Suprapubic skin (tissue), 4 donors: ENCODE results near the gene SCYGR2. TPM values are rescaled to one million over a fixed set of nuclear protein-coding genes. Genes with fewer than 3 reads are reported as not detected.

Experiments used
- DNase-seq, 2 donors: peaks; one replicate each; pipeline ENCODE4 v3.0.0-alpha.2; 2019; ENCODE audit warnings: low spot score in 2 of 2
- H3K27ac ChIP-seq: fragments of 200-600 bp; sonication (generic); one replicate; pipeline ENCODE4 v1.5.1; 2019
- H3K27me3 ChIP-seq: fragments of 200-600 bp; sonication (generic); one replicate; pipeline ENCODE4 v1.5.1; 2019
- H3K36me3 ChIP-seq: fragments of 200-600 bp; sonication (generic); one replicate; pipeline ENCODE4 v1.5.1; 2019
- H3K4me1 ChIP-seq: fragments of 200-600 bp; sonication (generic); one replicate; pipeline ENCODE4 v1.5.1; 2019
- H3K4me3 ChIP-seq: fragments of 200-600 bp; sonication (generic); one replicate; pipeline ENCODE4 v1.5.1; 2019; ENCODE audit warnings: mild to moderate bottlenecking
- H3K9me3 ChIP-seq: fragments of 200-600 bp; sonication (generic); one replicate; pipeline ENCODE4 v1.5.1; 2019
- EP300 ChIP-seq: sonication (generic); formaldehyde crosslinking; IDR thresholded peaks from one replicate; pipeline ENCODE4 v1.6.1; 2017; ENCODE audit warnings: antibody characterized with exemption
- POLR2A ChIP-seq, 2 donors: fragments of 450-650 bp; IDR thresholded peaks; one replicate each; pipeline ENCODE4 v1.6.1; 2017; ENCODE audit warnings: antibody characterized with exemption in 2 of 2, mild to moderate bottlenecking in 2 of 2, moderate library complexity in 2 of 2
- POLR2AphosphoS5 ChIP-seq, 3 donors: sonication (generic); formaldehyde crosslinking; IDR thresholded peaks; one replicate each; pipeline ENCODE4 v1.6.1; 2017; ENCODE audit warnings: antibody characterized with exemption in 3 of 3
- WGBS: methylation state at CpG from one replicate; pipeline ENCODE4 v1.1.5; 2018; 5-methylcytosine and 5-hydroxymethylcytosine counted together
- total RNA-seq, 4 donors: library from RNA; depleted of rRNA; stranded (reverse); fragments of >200 nt; gene quantifications; one replicate each; pipeline ENCODE4 v1.1.0, GENCODE V29; 2016
- TF ChIP-seq, protein P1 (sequence below), 2 donors: fragments of 200-600 bp in 1 of 2; fragments of 450-650 bp in 1 of 2; sonication (generic) in 1 of 2; IDR thresholded peaks; one replicate each; pipeline ENCODE4 v1.5.1; 2016 to 2019; ENCODE audit warnings: antibody characterized with exemption in 2 of 2, mild to moderate bottlenecking in 1 of 2, moderate library complexity in 1 of 2

The SCYGR2 gene
- total RNA-seq, 4 donors from 2014 or later: 15.5 TPM; not detected in 3

DNA sequence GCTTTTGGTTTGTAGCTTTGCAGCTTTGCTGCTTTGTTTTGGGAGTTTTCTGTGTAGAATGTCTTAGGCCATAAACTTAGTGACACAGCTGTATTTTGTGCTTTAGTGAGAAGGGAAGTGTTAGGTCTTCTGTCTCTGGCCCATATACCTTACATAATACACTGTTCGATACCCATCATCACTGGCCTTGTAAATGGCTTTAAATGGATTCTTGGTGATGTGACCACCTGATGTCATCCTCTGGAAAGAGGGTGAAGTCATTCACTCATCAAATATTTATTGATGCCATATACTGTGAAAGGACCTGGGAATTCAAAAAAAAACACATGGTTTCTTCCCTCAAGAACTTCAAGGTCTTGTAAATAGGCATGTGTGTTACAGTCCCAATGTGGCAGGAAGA, 18.9 kb upstream of the SCYGR2 start:
- 100% methylated on average over 1 of the region's 1 CpG for WGBS
- DNase-seq: no peak
- Histone ChIP-seq H3K4me3 (no peak overlapping the region), H3K4me1 (no peaks in the 10 kb centered on the region), H3K9me3 (peaks cover 17% of the 10 kb centered on the region), H3K27ac (no peak overlapping the region), H3K36me3 (no peaks in the 10 kb centered on the region), H3K27me3 (no peaks in the 10 kb centered on the region)
- TF ChIP-seq EP300 (no peak), POLR2A (IDR thresholded peaks at IDR 0.05) (no peak), POLR2AphosphoS5 (IDR thresholded peaks at IDR 0.05) (no peak)
- TF ChIP-seq, protein P1, sequence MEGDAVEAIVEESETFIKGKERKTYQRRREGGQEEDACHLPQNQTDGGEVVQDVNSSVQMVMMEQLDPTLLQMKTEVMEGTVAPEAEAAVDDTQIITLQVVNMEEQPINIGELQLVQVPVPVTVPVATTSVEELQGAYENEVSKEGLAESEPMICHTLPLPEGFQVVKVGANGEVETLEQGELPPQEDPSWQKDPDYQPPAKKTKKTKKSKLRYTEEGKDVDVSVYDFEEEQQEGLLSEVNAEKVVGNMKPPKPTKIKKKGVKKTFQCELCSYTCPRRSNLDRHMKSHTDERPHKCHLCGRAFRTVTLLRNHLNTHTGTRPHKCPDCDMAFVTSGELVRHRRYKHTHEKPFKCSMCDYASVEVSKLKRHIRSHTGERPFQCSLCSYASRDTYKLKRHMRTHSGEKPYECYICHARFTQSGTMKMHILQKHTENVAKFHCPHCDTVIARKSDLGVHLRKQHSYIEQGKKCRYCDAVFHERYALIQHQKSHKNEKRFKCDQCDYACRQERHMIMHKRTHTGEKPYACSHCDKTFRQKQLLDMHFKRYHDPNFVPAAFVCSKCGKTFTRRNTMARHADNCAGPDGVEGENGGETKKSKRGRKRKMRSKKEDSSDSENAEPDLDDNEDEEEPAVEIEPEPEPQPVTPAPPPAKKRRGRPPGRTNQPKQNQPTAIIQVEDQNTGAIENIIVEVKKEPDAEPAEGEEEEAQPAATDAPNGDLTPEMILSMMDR (IDR thresholded peaks at IDR 0.05): no peak

DNA sequence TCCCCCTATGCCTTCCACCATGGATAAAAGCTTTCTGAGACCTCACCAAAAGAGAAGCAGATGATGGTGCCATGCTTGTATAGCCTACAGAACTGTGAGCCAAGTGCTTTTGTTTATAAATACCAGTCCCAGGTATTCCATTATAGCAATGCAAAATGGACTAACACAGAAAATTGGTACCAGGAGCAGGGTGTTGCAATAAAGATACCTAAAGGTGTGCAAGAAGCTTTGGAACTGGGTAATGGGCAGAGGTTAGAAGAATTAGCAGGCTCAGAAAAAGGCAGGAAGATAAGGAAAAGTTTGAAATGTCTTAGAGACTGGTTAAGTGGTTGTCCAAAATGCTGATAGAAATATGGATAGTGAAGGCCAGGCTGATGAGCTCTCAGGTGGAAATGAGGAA, 16.3 kb upstream of the SCYGR2 start:
- no peak overlapping the region for H3K27ac ChIP-seq
- no peaks in the 10 kb centered on the region for H3K27me3 ChIP-seq
- H3K36me3 ChIP-seq: no peaks in the 10 kb centered on the region
- DNase-seq: no peak
- no peaks in the 10 kb centered on the region for H3K4me1 ChIP-seq
- TF ChIP-seq, protein P1 (IDR thresholded peaks at IDR 0.05): no peak
- TF ChIP-seq EP300 (no peak), POLR2AphosphoS5 (IDR thresholded peaks at IDR 0.05) (no peak), POLR2A (IDR thresholded peaks at IDR 0.05) (no peak)
- H3K9me3 ChIP-seq: peaks cover 17% of the 10 kb centered on the region
- no peak overlapping the region for H3K4me3 ChIP-seq

DNA sequence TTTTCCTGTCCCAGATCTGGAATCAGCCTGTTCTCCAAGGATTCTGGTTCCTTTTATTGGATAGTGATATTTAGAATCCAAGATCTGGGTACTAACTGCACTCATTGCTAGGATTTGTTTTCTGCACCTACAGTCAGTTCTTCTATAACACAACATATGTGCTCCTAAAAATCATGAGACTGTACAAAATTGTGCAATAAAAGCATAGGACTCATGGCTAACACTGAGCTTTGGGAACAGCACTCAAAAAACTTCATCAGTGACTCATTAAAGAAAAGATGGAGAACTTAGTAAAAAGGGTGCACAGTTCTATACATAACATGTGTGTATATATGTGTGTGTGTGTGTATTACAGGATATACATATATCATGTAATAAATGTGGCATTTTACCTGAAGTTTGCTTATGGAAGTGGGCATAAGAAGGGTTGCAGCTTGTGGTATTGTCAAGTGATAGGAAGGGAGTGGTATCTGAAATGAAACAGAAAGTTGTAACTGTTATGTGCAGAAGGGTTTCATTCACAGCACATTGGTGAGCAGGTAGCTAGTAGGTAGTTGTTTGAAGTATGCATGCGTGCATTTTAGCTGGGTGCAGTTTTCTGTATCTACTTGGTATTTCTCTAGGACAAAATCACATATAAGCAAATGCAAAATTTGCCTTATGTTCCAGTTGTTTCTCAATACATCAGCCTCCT, 5.9 kb upstream of the SCYGR2 start:
- H3K27me3 ChIP-seq: no peaks in the 10 kb centered on the region
- no peak for DNase-seq
- H3K4me1 ChIP-seq: no peaks in the 10 kb centered on the region
- WGBS: 100% methylated on average over 1 of the region's 1 CpG
- H3K4me3 ChIP-seq: no peak overlapping the region
- H3K36me3 ChIP-seq: no peaks in the 10 kb centered on the region
- TF ChIP-seq, protein P1 (IDR thresholded peaks at IDR 0.05): no peak
- TF ChIP-seq POLR2A (IDR thresholded peaks at IDR 0.05): no peak
- TF ChIP-seq POLR2AphosphoS5 (IDR thresholded peaks at IDR 0.05): no peak
- no peak for TF ChIP-seq EP300
- H3K9me3 ChIP-seq: no peaks in the 10 kb centered on the region
- H3K27ac ChIP-seq: no peak overlapping the region

DNA sequence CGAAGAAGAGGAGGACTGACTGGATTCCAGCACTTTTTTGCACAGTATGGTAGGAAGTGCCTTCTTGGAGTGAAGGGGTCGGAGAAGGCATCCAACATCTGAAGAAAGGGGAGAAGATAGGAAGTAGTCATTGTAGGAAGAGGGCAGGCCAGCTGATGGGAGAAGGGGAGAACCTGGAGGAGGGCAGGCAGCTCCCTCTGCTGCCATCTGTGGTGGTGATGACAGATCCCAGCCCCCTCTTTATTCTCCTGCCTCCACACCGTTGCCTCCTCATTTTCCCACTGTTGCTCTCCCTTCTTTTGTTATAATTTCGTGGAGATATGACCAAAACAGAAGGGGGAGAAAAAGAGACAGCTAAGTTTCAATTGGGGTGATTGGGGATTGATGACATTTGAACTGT, 2.9 kb upstream of the SCYGR2 start:
- Histone ChIP-seq H3K9me3 (no peaks in the 10 kb centered on the region), H3K36me3 (no peaks in the 10 kb centered on the region), H3K4me3 (no peak overlapping the region), H3K27me3 (no peaks in the 10 kb centered on the region), H3K4me1 (no peaks in the 10 kb centered on the region), H3K27ac (no peak overlapping the region)
- DNase-seq: no peak
- TF ChIP-seq POLR2A (IDR thresholded peaks at IDR 0.05) (no peak), EP300 (no peak), POLR2AphosphoS5 (IDR thresholded peaks at IDR 0.05) (no peak)
- TF ChIP-seq, protein P1 (IDR thresholded peaks at IDR 0.05): no peak
- 69% methylated on average over 4 of the region's 4 CpGs for WGBS

DNA sequence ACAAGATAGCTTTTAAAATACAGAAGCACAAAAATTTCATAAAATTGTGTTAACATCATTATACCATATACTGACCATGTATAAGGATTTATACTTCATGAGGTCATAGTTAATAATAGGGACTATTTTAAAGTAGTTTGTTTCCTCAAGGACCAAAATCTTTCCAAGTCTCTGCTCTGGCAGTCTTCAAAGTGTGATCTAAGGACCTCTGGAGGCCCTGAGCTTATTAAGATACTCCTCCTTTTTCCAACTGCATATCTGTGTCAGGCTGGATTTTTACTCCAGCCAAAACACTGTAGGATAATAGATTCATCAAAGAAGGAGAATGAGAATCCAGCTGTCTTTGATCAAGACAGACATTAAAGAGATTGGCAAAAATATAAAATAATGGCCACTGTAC, 1.7 kb upstream of the SCYGR2 start:
- no peaks in the 10 kb centered on the region for H3K27me3 ChIP-seq
- H3K36me3 ChIP-seq: no peaks in the 10 kb centered on the region
- DNase-seq: no peak
- no peaks in the 10 kb centered on the region for H3K9me3 ChIP-seq
- TF ChIP-seq, protein P1 (IDR thresholded peaks at IDR 0.05): no peak
- TF ChIP-seq POLR2A (IDR thresholded peaks at IDR 0.05) (no peak), POLR2AphosphoS5 (IDR thresholded peaks at IDR 0.05) (no peak), EP300 (no peak)
- H3K4me1 ChIP-seq: no peaks in the 10 kb centered on the region
- no peak overlapping the region for H3K4me3 ChIP-seq
- H3K27ac ChIP-seq: no peak overlapping the region
